ENCODE measurements around the gene PRKG2.

PRKG2 gene, protein sequence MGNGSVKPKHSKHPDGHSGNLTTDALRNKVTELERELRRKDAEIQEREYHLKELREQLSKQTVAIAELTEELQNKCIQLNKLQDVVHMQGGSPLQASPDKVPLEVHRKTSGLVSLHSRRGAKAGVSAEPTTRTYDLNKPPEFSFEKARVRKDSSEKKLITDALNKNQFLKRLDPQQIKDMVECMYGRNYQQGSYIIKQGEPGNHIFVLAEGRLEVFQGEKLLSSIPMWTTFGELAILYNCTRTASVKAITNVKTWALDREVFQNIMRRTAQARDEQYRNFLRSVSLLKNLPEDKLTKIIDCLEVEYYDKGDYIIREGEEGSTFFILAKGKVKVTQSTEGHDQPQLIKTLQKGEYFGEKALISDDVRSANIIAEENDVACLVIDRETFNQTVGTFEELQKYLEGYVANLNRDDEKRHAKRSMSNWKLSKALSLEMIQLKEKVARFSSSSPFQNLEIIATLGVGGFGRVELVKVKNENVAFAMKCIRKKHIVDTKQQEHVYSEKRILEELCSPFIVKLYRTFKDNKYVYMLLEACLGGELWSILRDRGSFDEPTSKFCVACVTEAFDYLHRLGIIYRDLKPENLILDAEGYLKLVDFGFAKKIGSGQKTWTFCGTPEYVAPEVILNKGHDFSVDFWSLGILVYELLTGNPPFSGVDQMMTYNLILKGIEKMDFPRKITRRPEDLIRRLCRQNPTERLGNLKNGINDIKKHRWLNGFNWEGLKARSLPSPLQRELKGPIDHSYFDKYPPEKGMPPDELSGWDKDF

GRCh38 chr4:81214881-81215868 lies at the start of gene PRKG2:
TSS of gene PRKG2 (minus strand) at chr4:81215222. CDS start at chr4:81205047, 10,175 bp downstream.
- H3K4me1 ChIP-seq (ENCODE audit: control insufficient read depth in 2 of 2, insufficient read depth in 2 of 2, low read length in 2 of 2), result peaks cover 5 to 14% of the 10 kb centered on the region in 2 donors
- peak within 1 kb of the TSS; percentile 53 to 69 for H3K4me3 ChIP-seq (ENCODE audit: low read length in 2 of 2)
- H3K27me3 ChIP-seq (ENCODE audit: control insufficient read depth in 2 of 2, insufficient read depth in 2 of 2, low read length in 2 of 2), result peaks cover 19 to 26% of the 10 kb centered on the region in 2 donors
- no peaks in the 10 kb centered on the region for H3K9me3 ChIP-seq (ENCODE audit: control insufficient read depth in 2 of 2, low read length in 2 of 2)
- peak within 1 kb of the TSS in 1 of 2 donors; percentile 12 for H3K27ac ChIP-seq (ENCODE audit: low read depth in 2 of 2, low read length in 2 of 2)
- H3K9ac ChIP-seq (ENCODE audit: low read depth in 1 of 2, low read length in 2 of 2), result peak within 1 kb of the TSS in 1 of 2 donors; percentile 51
- no peaks in the 10 kb centered on the region for H3K36me3 ChIP-seq (ENCODE audit: control insufficient read depth in 2 of 2, insufficient read depth in 2 of 2, low read length in 2 of 2)

DNA sequence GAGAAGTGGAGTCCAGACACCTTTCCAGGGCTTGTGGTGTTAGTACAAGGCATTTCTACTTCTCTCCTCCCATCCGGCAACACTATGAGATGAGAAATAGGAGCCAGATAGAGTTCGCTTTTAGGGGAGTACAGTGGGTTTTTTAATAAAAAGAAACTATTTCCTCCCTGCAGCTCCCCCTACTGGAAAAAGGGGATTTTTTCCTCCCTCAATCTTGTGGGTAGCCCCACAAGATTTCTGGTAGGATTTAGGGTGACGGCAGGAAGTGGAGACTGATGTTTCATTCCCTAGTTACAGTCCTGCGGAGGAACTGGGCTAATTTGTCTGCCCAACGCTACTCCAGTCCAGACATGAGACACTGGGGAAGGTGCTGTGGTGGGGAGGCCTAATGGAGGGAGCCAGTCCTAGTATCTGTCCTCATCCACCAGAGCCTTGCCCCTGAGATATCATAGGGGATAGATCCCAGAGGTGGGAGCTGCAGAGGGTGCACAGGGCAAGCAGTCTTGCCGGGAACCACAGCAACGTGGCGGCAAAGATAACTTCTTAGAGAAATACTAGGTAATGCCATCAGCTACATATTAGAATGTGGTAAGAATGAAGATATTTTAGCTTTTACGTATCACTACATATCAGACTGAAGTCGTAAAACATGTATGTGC lies 45.5 kb upstream of the PRKG2 start:
- Histone ChIP-seq H3K9ac (ENCODE audit: low read depth in 1 of 2, low read length in 2 of 2) (no peak overlapping the region), H3K4me1 (ENCODE audit: control insufficient read depth in 2 of 2, insufficient read depth in 2 of 2, low read length in 2 of 2) (no peaks in the 10 kb centered on the region), H3K4me3 (ENCODE audit: low read length in 2 of 2) (no peak overlapping the region), H3K36me3 (ENCODE audit: control insufficient read depth in 2 of 2, insufficient read depth in 2 of 2, low read length in 2 of 2) (no peaks in the 10 kb centered on the region), H3K27ac (ENCODE audit: low read depth in 2 of 2, low read length in 2 of 2) (no peak overlapping the region), H3K27me3 (ENCODE audit: control insufficient read depth in 2 of 2, insufficient read depth in 2 of 2, low read length in 2 of 2) (no peaks in the 10 kb centered on the region), H3K9me3 (ENCODE audit: control insufficient read depth in 2 of 2, low read length in 2 of 2) (no peaks in the 10 kb centered on the region)

GRCh38 chr4:81258841-81259550 lies 44.0 kb upstream of the PRKG2 start:
- Histone ChIP-seq H3K9ac (ENCODE audit: low read depth in 1 of 2, low read length in 2 of 2) (no peak overlapping the region), H3K27ac (ENCODE audit: low read depth in 2 of 2, low read length in 2 of 2) (no peak overlapping the region), H3K27me3 (ENCODE audit: control insufficient read depth in 2 of 2, insufficient read depth in 2 of 2, low read length in 2 of 2) (no peaks in the 10 kb centered on the region), H3K4me1 (ENCODE audit: control insufficient read depth in 2 of 2, insufficient read depth in 2 of 2, low read length in 2 of 2) (no peaks in the 10 kb centered on the region), H3K9me3 (ENCODE audit: control insufficient read depth in 2 of 2, low read length in 2 of 2) (no peaks in the 10 kb centered on the region), H3K4me3 (ENCODE audit: low read length in 2 of 2) (no peak overlapping the region), H3K36me3 (ENCODE audit: control insufficient read depth in 2 of 2, insufficient read depth in 2 of 2, low read length in 2 of 2) (no peaks in the 10 kb centered on the region)

DNA sequence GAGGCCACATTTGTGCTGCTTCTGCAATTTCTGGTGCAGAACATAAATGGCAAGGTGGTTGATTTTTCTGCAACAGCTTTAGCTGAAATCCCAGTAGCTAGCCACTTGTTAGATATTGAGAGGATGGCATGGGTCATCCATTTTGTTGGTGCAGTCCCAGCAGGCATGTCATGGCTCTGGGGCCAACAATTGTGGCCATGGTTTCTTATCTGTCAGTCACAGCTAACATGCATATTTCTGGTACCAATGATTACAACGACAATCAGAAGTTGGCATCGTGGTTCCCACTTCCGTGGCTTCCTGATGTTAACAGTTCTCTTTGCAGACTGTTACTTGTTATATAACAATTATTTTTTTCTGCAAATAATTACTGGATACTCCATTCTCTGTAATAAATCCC lies 42.8 kb upstream of the PRKG2 start:
- no peak overlapping the region for H3K27ac ChIP-seq (ENCODE audit: low read depth in 2 of 2, low read length in 2 of 2)
- H3K9me3 ChIP-seq (ENCODE audit: control insufficient read depth in 2 of 2, low read length in 2 of 2), result no peaks in the 10 kb centered on the region
- H3K4me3 ChIP-seq (ENCODE audit: low read length in 2 of 2), result no peak overlapping the region
- no peaks in the 10 kb centered on the region for H3K36me3 ChIP-seq (ENCODE audit: control insufficient read depth in 2 of 2, insufficient read depth in 2 of 2, low read length in 2 of 2)
- no peaks in the 10 kb centered on the region for H3K27me3 ChIP-seq (ENCODE audit: control insufficient read depth in 2 of 2, insufficient read depth in 2 of 2, low read length in 2 of 2)
- no peaks in the 10 kb centered on the region for H3K4me1 ChIP-seq (ENCODE audit: control insufficient read depth in 2 of 2, insufficient read depth in 2 of 2, low read length in 2 of 2)
- H3K9ac ChIP-seq (ENCODE audit: low read depth in 1 of 2, low read length in 2 of 2), result no peak overlapping the region

DNA sequence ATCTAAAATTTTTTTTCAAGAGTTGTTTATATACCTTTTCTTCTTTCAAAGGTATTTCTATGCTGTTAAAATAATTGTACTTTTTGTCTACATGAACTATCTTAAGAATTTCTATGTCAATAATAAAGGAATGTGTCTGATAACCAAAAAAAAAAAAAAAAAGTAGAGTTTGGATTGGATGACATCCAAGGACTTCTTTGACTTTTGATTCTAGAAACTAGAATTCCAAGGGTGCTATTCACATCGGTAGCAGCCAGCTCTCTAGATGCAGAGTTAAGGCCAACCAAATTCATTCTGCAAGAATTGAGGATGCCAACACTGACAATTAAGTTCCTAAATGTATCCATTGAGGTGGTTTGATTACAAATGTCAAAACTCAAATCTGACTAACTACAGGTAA lies 42.0 kb upstream of the PRKG2 start:
- Histone ChIP-seq H3K4me1 (ENCODE audit: control insufficient read depth in 2 of 2, insufficient read depth in 2 of 2, low read length in 2 of 2) (no peaks in the 10 kb centered on the region), H3K36me3 (ENCODE audit: control insufficient read depth in 2 of 2, insufficient read depth in 2 of 2, low read length in 2 of 2) (no peaks in the 10 kb centered on the region), H3K27ac (ENCODE audit: low read depth in 2 of 2, low read length in 2 of 2) (no peak overlapping the region), H3K27me3 (ENCODE audit: control insufficient read depth in 2 of 2, insufficient read depth in 2 of 2, low read length in 2 of 2) (no peaks in the 10 kb centered on the region), H3K4me3 (ENCODE audit: low read length in 2 of 2) (no peak overlapping the region), H3K9me3 (ENCODE audit: control insufficient read depth in 2 of 2, low read length in 2 of 2) (no peaks in the 10 kb centered on the region), H3K9ac (ENCODE audit: low read depth in 1 of 2, low read length in 2 of 2) (no peak overlapping the region)

DNA sequence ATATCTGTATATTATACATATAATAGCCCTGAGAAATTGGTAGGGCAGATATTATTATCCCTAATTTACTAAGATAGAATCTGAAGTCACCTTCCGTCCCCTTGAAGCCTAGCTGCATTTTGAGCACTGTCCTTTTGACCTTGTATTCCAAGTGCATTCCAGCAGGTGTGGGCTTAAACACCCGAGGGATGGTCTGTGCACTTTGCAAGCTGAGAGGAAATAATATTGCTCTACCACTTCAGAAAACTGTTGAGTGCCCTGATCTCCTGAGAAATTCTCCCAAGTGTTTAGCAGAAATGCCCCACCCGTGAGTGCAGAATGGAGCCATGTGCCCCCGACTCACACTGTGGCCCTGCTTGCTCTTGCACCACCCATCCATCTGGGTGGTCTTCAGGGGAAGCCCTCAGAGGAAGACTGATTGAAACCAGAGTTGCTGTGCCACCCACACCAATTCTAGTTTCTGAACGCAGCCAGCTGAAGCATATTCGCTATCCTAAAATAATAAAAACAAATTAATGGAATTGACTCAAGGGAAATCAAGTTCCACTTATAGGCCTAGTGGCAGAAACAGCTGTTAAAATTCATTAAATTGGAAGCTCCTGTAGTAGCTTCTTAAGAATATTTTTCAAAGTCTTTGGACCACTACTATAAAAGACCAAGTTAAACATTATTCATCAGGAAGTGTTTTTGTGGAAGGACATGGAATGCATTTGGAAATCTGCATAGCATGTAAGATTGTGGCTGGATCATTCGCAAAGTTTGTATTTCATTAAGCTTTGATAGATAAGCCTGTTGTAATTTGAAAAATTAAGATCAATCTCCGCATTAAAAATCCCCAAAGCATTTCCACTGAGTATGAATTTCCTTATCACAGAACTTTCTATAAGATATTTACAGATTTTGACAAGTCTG lies 41.3 kb upstream of the PRKG2 start:
- Histone ChIP-seq H3K27ac (ENCODE audit: low read depth in 2 of 2, low read length in 2 of 2) (no peak overlapping the region), H3K9ac (ENCODE audit: low read depth in 1 of 2, low read length in 2 of 2) (no peak overlapping the region), H3K36me3 (ENCODE audit: control insufficient read depth in 2 of 2, insufficient read depth in 2 of 2, low read length in 2 of 2) (no peaks in the 10 kb centered on the region), H3K4me3 (ENCODE audit: low read length in 2 of 2) (no peak overlapping the region), H3K4me1 (ENCODE audit: control insufficient read depth in 2 of 2, insufficient read depth in 2 of 2, low read length in 2 of 2) (no peaks in the 10 kb centered on the region), H3K9me3 (ENCODE audit: control insufficient read depth in 2 of 2, low read length in 2 of 2) (no peaks in the 10 kb centered on the region), H3K27me3 (ENCODE audit: control insufficient read depth in 2 of 2, insufficient read depth in 2 of 2, low read length in 2 of 2) (no peaks in the 10 kb centered on the region)

- Histone ChIP-seq H3K9ac (ENCODE audit: low read depth in 1 of 2, low read length in 2 of 2) (no peak overlapping the region), H3K27ac (ENCODE audit: low read depth in 2 of 2, low read length in 2 of 2) (no peak overlapping the region), H3K4me1 (ENCODE audit: control insufficient read depth in 2 of 2, insufficient read depth in 2 of 2, low read length in 2 of 2) (no peaks in the 10 kb centered on the region), H3K4me3 (ENCODE audit: low read length in 2 of 2) (no peak overlapping the region), H3K9me3 (ENCODE audit: control insufficient read depth in 2 of 2, low read length in 2 of 2) (no peaks in the 10 kb centered on the region), H3K36me3 (ENCODE audit: control insufficient read depth in 2 of 2, insufficient read depth in 2 of 2, low read length in 2 of 2) (no peaks in the 10 kb centered on the region), H3K27me3 (ENCODE audit: control insufficient read depth in 2 of 2, insufficient read depth in 2 of 2, low read length in 2 of 2) (no peaks in the 10 kb centered on the region)
These were observed 40.5 kb upstream of the PRKG2 start for GRCh38 chr4:81255524-81255923.

DNA sequence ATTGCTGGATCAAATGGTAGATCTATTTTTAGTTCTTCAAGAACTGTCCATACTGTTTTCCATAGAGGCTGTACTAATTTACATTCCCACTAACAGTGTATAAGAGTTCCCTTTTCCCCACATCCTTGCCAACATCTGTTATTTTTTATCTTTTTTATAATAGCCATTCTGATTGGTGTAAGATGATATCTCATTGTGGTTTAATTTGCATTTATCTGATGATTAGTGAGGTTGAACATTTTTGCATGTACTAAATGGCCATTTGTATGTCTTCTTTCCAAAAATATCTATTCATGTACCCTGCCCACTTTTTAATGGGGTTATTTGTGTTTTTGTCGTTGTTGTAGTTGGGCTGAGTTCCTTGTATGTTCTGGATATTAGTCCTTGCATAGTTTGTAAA lies 35.4 kb upstream of the PRKG2 start:
- H3K9me3 ChIP-seq (ENCODE audit: control insufficient read depth in 2 of 2, low read length in 2 of 2), result no peaks in the 10 kb centered on the region
- H3K36me3 ChIP-seq (ENCODE audit: control insufficient read depth in 2 of 2, insufficient read depth in 2 of 2, low read length in 2 of 2), result no peaks in the 10 kb centered on the region
- no peaks in the 10 kb centered on the region for H3K4me1 ChIP-seq (ENCODE audit: control insufficient read depth in 2 of 2, insufficient read depth in 2 of 2, low read length in 2 of 2)
- no peak overlapping the region for H3K27ac ChIP-seq (ENCODE audit: low read depth in 2 of 2, low read length in 2 of 2)
- no peaks in the 10 kb centered on the region for H3K27me3 ChIP-seq (ENCODE audit: control insufficient read depth in 2 of 2, insufficient read depth in 2 of 2, low read length in 2 of 2)
- no peak overlapping the region for H3K4me3 ChIP-seq (ENCODE audit: low read length in 2 of 2)
- no peak overlapping the region for H3K9ac ChIP-seq (ENCODE audit: low read depth in 1 of 2, low read length in 2 of 2)
